Heart right ventricle (tissue), 16 donors: ENCODE results near the gene RAB27B. TPM values are rescaled to one million over a fixed set of nuclear protein-coding genes. Genes with fewer than 3 reads are reported as not detected.

Source experiments
- ATAC-seq, 8 donors: fragments of 200-7000 bp; cut with Tn5 transposase; one replicate each; pipeline ENCODE4 v1.9.1; 2020; ENCODE audit warnings: mild to moderate bottlenecking in 8 of 8, moderate library complexity in 8 of 8, moderate number of reproducible peaks in 1 of 8
- DNase-seq, 2 donors: peaks; one replicate each; pipeline ENCODE4 v3.0.0-alpha.2; 2020
- H3K27ac ChIP-seq, 10 donors: fragments of 200-600 bp; sonication (generic) in 2 of 10; one replicate each; pipeline versions ENCODE4 v1.5.0 to v1.8.0; 2020 to 2022; ENCODE audit warnings: mild to moderate bottlenecking in 3 of 10
- H3K27me3 ChIP-seq, 7 donors: fragments of 200-600 bp; one replicate each; pipeline ENCODE4 v1.8.0; 2021 to 2022; ENCODE audit warnings: mild to moderate bottlenecking in 2 of 7
- H3K36me3 ChIP-seq, 9 donors: fragments of 200-600 bp; sonication (generic) in 1 of 9; one replicate each; pipeline versions ENCODE4 v1.5.0 to v1.8.0; 2020 to 2022; ENCODE audit warnings: mild to moderate bottlenecking in 2 of 9
- H3K4me1 ChIP-seq, 9 donors: fragments of 200-600 bp; sonication (generic) in 1 of 9; one replicate each; pipeline versions ENCODE4 v1.5.0 to v1.8.0; 2020 to 2022; ENCODE audit warnings: mild to moderate bottlenecking in 4 of 9
- H3K4me3 ChIP-seq, 10 donors: fragments of 200-600 bp; sonication (generic) in 2 of 10; one replicate each; pipeline versions ENCODE4 v1.5.0 to v1.8.0; 2020 to 2022; ENCODE audit warnings: mild to moderate bottlenecking in 7 of 10, moderate library complexity in 2 of 10
- H3K9me3 ChIP-seq, 11 donors: fragments of 200-600 bp in 10 of 11; sonication (generic) in 2 of 11; one replicate each; pipeline versions ENCODE4 v1.5.0 to v1.8.0; 2013 to 2022; ENCODE audit warnings: mild to moderate bottlenecking in 2 of 11, control low read depth in 1 of 11, moderate library complexity in 1 of 11
- CTCF ChIP-seq, 9 donors: fragments of 200-600 bp; sonication (generic) in 2 of 9; IDR thresholded peaks; one replicate each; pipeline versions ENCODE4 v1.5.0 to v1.8.0; 2021 to 2022; ENCODE audit warnings: antibody characterized with exemption in 9 of 9, mild to moderate bottlenecking in 5 of 9, moderate library complexity in 1 of 9
- WGBS, 2 donors: extraction: QIAGEN DNeasy Blood & Tissue Kit; methylation state at CpG; one replicate each; pipeline ENCODE4 v1.1.7; 2013; ENCODE audit warnings: inconsistent platforms in 1 of 2; 5-methylcytosine and 5-hydroxymethylcytosine counted together
- intact Hi-C, 10 donors: fragments of 100-400 bp; cut with DNase I; formaldehyde crosslinking; loops; one replicate each; pipeline versions ENCODE4 v1.11.1 to v1.14.2; 2022
- polyA plus RNA-seq, 2 donors: library from polyadenylated mRNA; stranded (reverse); fragments of 200-250 nt; gene quantifications; one replicate each; pipeline ENCODE4 v1.2.3, GENCODE V29; 2013
- total RNA-seq, 10 donors: library from RNA; stranded (reverse); fragmentation: NEBNext Ultra II Directional in 3 of 10; extraction: Animal tissue kit (Norgen Biotek cat#: 25700) in 3 of 10; gene quantifications; one replicate each; pipeline versions ENCODE4 v1.2.1 to v1.2.4, GENCODE V29; 2021 to 2023
- donor health status: Arrhythmogenic right ventricular cardiomyopathy.
- donor health status: ischemic (EF 13 %, LVEDD 7.1; RV severe dilation, severe dysfunction).
- donor health status: healthy with polysubstance abuse.
- donor health status: DM: no; HTN: yes; CAD: no.
- donor health status: DM: no; HTN: no; CAD: no.
- donor health status: ischemic (EF 25% LVEDD 6.9; RV normal size, moderate dysfunction).
- donor health status: ischemic (EF 25% LVEDD 5.7; RV mildly dilated, moderate dysfunction).
- donor health status: healthy.
- donor health status: DM: yes; HTN: yes; CAD: no.
- donor health status: Ischemic cardiomyopathy.
- donor health status: ischemic (EF 35%, LVEDD 5.7; RV mildly dilated, moderate dysfunction).
- donor health status: nonischemic (EF 11% LVEDD 7.7; RV severe dilation, severe dysfunction).
- donor health status: DM: yes; HTN: yes; CAD: no.
- donor health status: PGD.
- donor health status: ischemic (EF 29% LVEDD 5.4; RV normal size, mild dysfunction).
- donor health status: nonischemic (EF 23%, LVEDD 6.1; RV moderate dilation, normal function).

The RAB27B gene
- total and polyA plus RNA-seq, 12 donors = 0.02 to 0.86 (median 0.07) TPM; not detected in 2

GRCh38 chr18:54786206-54786605 is 42.1 kb upstream of the RAB27B start:
- WGBS, 2 donors = 96 to 97% methylated on average over 1 of the region's 1 CpG
- H3K4me3 ChIP-seq = no peak overlapping the region
- no peak for TF ChIP-seq CTCF (IDR thresholded peaks at IDR 0.05)
- no peaks in the 10 kb centered on the region for H3K4me1 ChIP-seq
- H3K27me3 ChIP-seq = no peaks in the 10 kb centered on the region
- ATAC-seq = no peak
- H3K36me3 ChIP-seq = no peaks in the 10 kb centered on the region
- no peak for DNase-seq
- intact Hi-C loops = no loop called here
- H3K27ac ChIP-seq = no peak overlapping the region
- H3K9me3 ChIP-seq = no peaks in the 10 kb centered on the region

- intact Hi-C loops = no loop called here
- no peak for DNase-seq
- ATAC-seq = no peak
- H3K4me1 ChIP-seq = no peaks in the 10 kb centered on the region
- WGBS, 2 donors = 42 to 57% methylated on average over 5 of the region's 5 CpGs
- H3K36me3 ChIP-seq = no peaks in the 10 kb centered on the region
- no peak overlapping the region for H3K4me3 ChIP-seq
- TF ChIP-seq CTCF (IDR thresholded peaks at IDR 0.05) = no peak
- H3K27ac ChIP-seq = no peak overlapping the region
- H3K27me3 ChIP-seq = no peaks in the 10 kb centered on the region
- no peaks in the 10 kb centered on the region for H3K9me3 ChIP-seq
Measured at GRCh38 chr18:54787121-54787520, 41.2 kb upstream of the RAB27B start.

- ATAC-seq = no peak
- Histone ChIP-seq H3K27ac (no peak overlapping the region), H3K4me3 (no peak overlapping the region), H3K36me3 (no peaks in the 10 kb centered on the region), H3K9me3 (no peaks in the 10 kb centered on the region), H3K27me3 (no peaks in the 10 kb centered on the region), H3K4me1 (no peaks in the 10 kb centered on the region)
- no peak for TF ChIP-seq CTCF (IDR thresholded peaks at IDR 0.05)
- intact Hi-C loops = no loop called here
- DNase-seq = no peak
Measured at GRCh38 chr18:54787616-54788015, 40.7 kb upstream of the RAB27B start.

- H3K27me3 ChIP-seq = no peaks in the 10 kb centered on the region
- ATAC-seq (no peak), DNase-seq (no peak)
- WGBS, 2 donors = 61 to 65% methylated on average over 1 of the region's 1 CpG
- H3K9me3 ChIP-seq = no peaks in the 10 kb centered on the region
- no peak for TF ChIP-seq CTCF (IDR thresholded peaks at IDR 0.05)
- H3K4me3 ChIP-seq = no peak overlapping the region
- no peaks in the 10 kb centered on the region for H3K4me1 ChIP-seq
- no peak overlapping the region for H3K27ac ChIP-seq
- intact Hi-C loops = no loop called here
- no peaks in the 10 kb centered on the region for H3K36me3 ChIP-seq
Measured at GRCh38 chr18:54790109-54790508, 38.2 kb upstream of the RAB27B start.

GRCh38 chr18:54791657-54792056 is 36.6 kb upstream of the RAB27B start:
- no peaks in the 10 kb centered on the region for H3K36me3 ChIP-seq
- ATAC-seq (no peak), DNase-seq (no peak)
- intact Hi-C loops = no loop called here
- H3K4me1 ChIP-seq = no peaks in the 10 kb centered on the region
- no peak overlapping the region for H3K4me3 ChIP-seq
- H3K27me3 ChIP-seq = no peaks in the 10 kb centered on the region
- H3K27ac ChIP-seq = no peak overlapping the region
- H3K9me3 ChIP-seq = no peaks in the 10 kb centered on the region
- 95 to 96% methylated on average over 12 of the region's 12 CpGs for WGBS, 2 donors
- TF ChIP-seq CTCF (IDR thresholded peaks at IDR 0.05) = no peak
